ENCODE measurements around the gene RRP8.

RRP8 gene

DNA sequence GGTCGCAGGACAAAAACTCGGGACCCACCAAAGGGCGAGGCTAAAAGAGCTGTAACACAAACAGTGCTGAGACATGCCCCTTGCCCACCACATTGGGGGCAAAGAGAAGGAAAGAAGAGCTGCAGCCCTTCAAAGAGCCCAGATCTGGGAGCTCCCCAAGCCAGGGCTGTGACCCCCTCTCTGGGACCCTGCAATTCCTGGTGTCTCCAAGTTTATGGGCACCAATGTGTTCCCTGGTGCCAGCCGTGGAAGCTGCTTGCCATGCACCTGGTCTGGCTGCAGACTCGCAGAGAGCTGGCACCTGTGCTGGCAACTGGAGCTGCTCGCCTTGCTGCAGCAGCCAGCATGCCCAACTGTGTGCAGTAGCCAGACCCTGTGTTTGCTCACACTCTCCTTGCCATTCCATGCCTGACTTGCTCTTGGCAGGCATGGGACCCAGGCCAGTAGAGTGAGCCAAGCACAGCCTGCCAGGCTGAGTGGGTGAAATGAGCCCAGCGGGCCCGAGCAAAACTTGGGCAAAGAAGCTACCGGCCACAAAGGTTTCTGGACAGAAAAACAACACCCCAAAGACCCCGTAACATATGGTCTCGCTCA is 16.0 kb downstream of the RRP8 start:
- Histone ChIP-seq H2AFZ (ENCODE audit: low read depth, low read length) (no peak overlapping the region), H3K9me3 (ENCODE audit: insufficient read depth, low read length) (no peaks in the 10 kb centered on the region), H3K4me3 (ENCODE audit: low read length) (no peak overlapping the region), H3K79me2 (ENCODE audit: low read length) (no peaks in the 10 kb centered on the region), H3K27ac (ENCODE audit: low read length) (no peak overlapping the region), H3K9ac (ENCODE audit: low read length) (no peak overlapping the region), H4K20me1 (ENCODE audit: insufficient read depth, low read length) (no peaks in the 10 kb centered on the region), H3K36me3 (replicated peaks; ENCODE audit: low read depth, low read length) (peaks cover 16% of the 10 kb centered on the region), H3K4me2 (ENCODE audit: low read length) (no peak overlapping the region), H3K4me1 (ENCODE audit: low read length) (no peaks in the 10 kb centered on the region), H3K27me3 (ENCODE audit: low read depth, low read length) (no peaks in the 10 kb centered on the region)
- TF ChIP-seq CTCF (IDR thresholded peaks at IDR 0.05; ENCODE audit: low read depth, low read length) (no peak), EZH2phosphoT487 (IDR thresholded peaks at IDR 0.05; ENCODE audit: low read depth) (no peak)

GRCh38 chr11:6586434-6587359 is 16.7 kb downstream of the RRP8 start:
- Histone ChIP-seq H3K27me3 (ENCODE audit: low read depth, low read length) (no peaks in the 10 kb centered on the region), H3K36me3 (replicated peaks; ENCODE audit: low read depth, low read length) (peaks cover 13% of the 10 kb centered on the region), H2AFZ (ENCODE audit: low read depth, low read length) (no peak overlapping the region)

GRCh38 chr11:6584528-6584927 is 18.9 kb downstream of the RRP8 start:
- no peak for TF ChIP-seq EZH2phosphoT487 (IDR thresholded peaks at IDR 0.05; ENCODE audit: low read depth)
- no peak for TF ChIP-seq CTCF (IDR thresholded peaks at IDR 0.05; ENCODE audit: low read depth, low read length)
- H2AFZ ChIP-seq (ENCODE audit: low read depth, low read length) = no peak overlapping the region
- H3K4me3 ChIP-seq (ENCODE audit: low read length) = no peak overlapping the region
- H3K4me2 ChIP-seq (ENCODE audit: low read length) = no peak overlapping the region
- no peaks in the 10 kb centered on the region for H3K4me1 ChIP-seq (ENCODE audit: low read length)
- H4K20me1 ChIP-seq (ENCODE audit: insufficient read depth, low read length) = no peaks in the 10 kb centered on the region
- peaks cover 8% of the 10 kb centered on the region for H3K36me3 ChIP-seq (replicated peaks; ENCODE audit: low read depth, low read length)
- H3K27ac ChIP-seq (ENCODE audit: low read length) = no peak overlapping the region
- H3K9me3 ChIP-seq (ENCODE audit: insufficient read depth, low read length) = no peaks in the 10 kb centered on the region
- no peak overlapping the region for H3K9ac ChIP-seq (ENCODE audit: low read length)
- H3K79me2 ChIP-seq (ENCODE audit: low read length) = no peaks in the 10 kb centered on the region; the same call in 1 of the 2 replicates
- H3K27me3 ChIP-seq (ENCODE audit: low read depth, low read length) = no peaks in the 10 kb centered on the region

More at GRCh38 chr11:6586434-6587359, 16.7 kb downstream of the RRP8 start:
- H4K20me1 ChIP-seq (ENCODE audit: insufficient read depth, low read length) = no peaks in the 10 kb centered on the region
- no peaks in the 10 kb centered on the region for H3K9me3 ChIP-seq (ENCODE audit: insufficient read depth, low read length)
- H3K27ac ChIP-seq (ENCODE audit: low read length) = no peak overlapping the region
- no peak overlapping the region for H3K4me3 ChIP-seq (ENCODE audit: low read length)
- H3K79me2 ChIP-seq (ENCODE audit: low read length) = no peaks in the 10 kb centered on the region; the same call in 1 of the 2 replicates
- no peak overlapping the region for H3K4me2 ChIP-seq (ENCODE audit: low read length)
- no peaks in the 10 kb centered on the region for H3K4me1 ChIP-seq (ENCODE audit: low read length)
- H3K9ac ChIP-seq (ENCODE audit: low read length) = no peak overlapping the region
- TF ChIP-seq EZH2phosphoT487 (IDR thresholded peaks at IDR 0.05; ENCODE audit: low read depth) = no peak
- TF ChIP-seq CTCF (IDR thresholded peaks at IDR 0.05; ENCODE audit: low read depth, low read length) = no peak

DNA sequence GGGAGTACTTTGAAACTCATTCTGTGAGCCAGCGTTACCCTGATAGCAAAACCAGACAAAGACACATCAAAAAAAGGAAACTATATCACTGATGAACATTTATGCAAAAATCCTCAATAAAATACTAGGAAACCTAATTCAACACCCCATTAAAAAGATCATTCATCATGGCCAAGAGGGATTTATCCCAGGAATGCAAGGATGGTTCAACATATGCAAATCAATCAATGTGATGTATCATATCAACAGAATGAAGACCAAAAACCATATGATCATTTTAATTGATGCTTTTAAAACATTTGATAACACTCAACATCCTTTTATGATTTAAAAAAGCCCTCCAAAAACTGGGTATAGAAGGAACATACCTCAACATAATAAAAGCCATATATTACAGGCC is 19.8 kb downstream of the RRP8 start:
- no peak overlapping the region for H3K9ac ChIP-seq (ENCODE audit: low read length)
- H3K27me3 ChIP-seq (ENCODE audit: low read depth, low read length) = no peaks in the 10 kb centered on the region
- H3K9me3 ChIP-seq (ENCODE audit: insufficient read depth, low read length) = no peaks in the 10 kb centered on the region
- H2AFZ ChIP-seq (ENCODE audit: low read depth, low read length) = no peak overlapping the region
- TF ChIP-seq CTCF (IDR thresholded peaks at IDR 0.05; ENCODE audit: low read depth, low read length) (no peak), EZH2phosphoT487 (IDR thresholded peaks at IDR 0.05; ENCODE audit: low read depth) (no peak)
- peaks cover 8% of the 10 kb centered on the region for H3K36me3 ChIP-seq (replicated peaks; ENCODE audit: low read depth, low read length)
- no peaks in the 10 kb centered on the region; the same call in 1 of the 2 replicates for H3K79me2 ChIP-seq (ENCODE audit: low read length)
- H3K4me1 ChIP-seq (ENCODE audit: low read length) = no peaks in the 10 kb centered on the region
- H4K20me1 ChIP-seq (ENCODE audit: insufficient read depth, low read length) = no peaks in the 10 kb centered on the region
- no peak overlapping the region for H3K4me3 ChIP-seq (ENCODE audit: low read length)
- no peak overlapping the region for H3K4me2 ChIP-seq (ENCODE audit: low read length)
- H3K27ac ChIP-seq (ENCODE audit: low read length) = no peak overlapping the region
